Activated naive CD4-positive, alpha-beta T cell treated with anti-CD3 and anti-CD28 coated beads, Interleukin-2, amount 50 U/mL, for 72 hours (primary cell): ENCODE measurements around the gene AFF1. TPM values are rescaled to one million over a fixed set of nuclear protein-coding genes. Genes with fewer than 3 reads are reported as not detected.
"Not testable (repeated sequence)": the region's sequence is repeated elsewhere in the genome, so short reads cannot be mapped to it uniquely, and the experiment has no call there.

Experiments
- ATAC-seq, 2 donors: fragments of 150-1000 bp; cut with Tn5 transposase; 2 replicates each; pipeline ENCODE4 v1.10.0; 2021; ENCODE audit warnings: mild to moderate bottlenecking in 2 of 2, moderate library complexity in 2 of 2
- DNase-seq, 2 donors: peaks; one replicate each; pipeline ENCODE4 v3.0.0; 2021 to 2022; ENCODE audit warnings: low spot score in 2 of 2
- H3K27ac Mint-ChIP-seq, 2 donors: one replicate each; pipeline ENCODE4 v1.8.0; 2022; ENCODE audit warnings: mild to moderate bottlenecking in 2 of 2, mixed read lengths in 2 of 2
- H3K36me3 Mint-ChIP-seq, 2 donors: one replicate each; pipeline ENCODE4 v1.8.0; 2022; ENCODE audit warnings: mixed read lengths in 2 of 2
- H3K9me3 Mint-ChIP-seq, 2 donors: one replicate each; pipeline ENCODE4 v1.8.0; 2022; ENCODE audit warnings: mixed read lengths in 2 of 2
- total RNA-seq, 2 donors: library from RNA; stranded (reverse); gene quantifications; one replicate each; pipeline ENCODE4 v1.2.3, GENCODE V29; 2022

AFF1 gene
- total RNA-seq, 2 donors from 2014 or later = 41.5 to 71.7 TPM

DNA sequence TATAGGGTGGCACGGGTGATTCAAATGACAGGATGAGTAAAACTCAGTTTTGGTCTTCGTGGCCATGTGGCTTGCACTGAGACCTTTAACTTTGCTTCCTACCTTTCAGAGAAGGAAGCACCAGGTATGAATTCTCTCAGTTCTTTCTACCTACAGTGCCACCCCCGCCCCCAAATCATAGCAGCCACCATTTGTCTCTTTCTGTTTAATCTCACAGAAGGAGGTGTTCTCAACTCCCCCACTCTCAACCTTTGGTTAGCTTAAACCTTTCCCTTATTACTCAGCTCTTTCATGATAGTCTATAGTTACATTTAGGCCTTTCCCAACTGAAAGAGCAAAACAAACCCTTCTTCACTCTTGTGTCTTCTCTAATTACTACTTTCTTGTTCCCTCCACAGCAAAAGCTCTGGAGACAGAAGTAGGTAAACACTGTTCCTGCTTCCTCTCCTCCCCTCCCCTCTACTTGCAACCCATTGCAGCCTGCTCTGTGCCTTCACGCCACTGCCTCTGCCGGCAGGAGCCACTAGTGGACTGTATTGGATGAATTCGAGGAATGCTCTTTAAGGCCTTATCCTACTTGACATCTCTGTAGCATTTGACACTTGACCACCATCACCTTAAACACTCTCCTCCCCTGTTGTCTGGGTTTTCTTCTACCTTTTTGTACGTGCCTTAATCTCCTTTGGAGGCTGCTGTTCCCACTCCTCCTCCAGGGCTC, 123.7 kb downstream of the AFF1 start:
- Mint-ChIP-seq H3K27ac (peak overlapping the region; percentile 46 to 92), H3K36me3 (peaks cover 0 to 50% of the 10 kb centered on the region in 2 donors), H3K9me3 (no peaks in the 10 kb centered on the region)
- DNase-seq = peak; percentile 36 to 62
- peak; percentile 80 to 87 for ATAC-seq

DNA sequence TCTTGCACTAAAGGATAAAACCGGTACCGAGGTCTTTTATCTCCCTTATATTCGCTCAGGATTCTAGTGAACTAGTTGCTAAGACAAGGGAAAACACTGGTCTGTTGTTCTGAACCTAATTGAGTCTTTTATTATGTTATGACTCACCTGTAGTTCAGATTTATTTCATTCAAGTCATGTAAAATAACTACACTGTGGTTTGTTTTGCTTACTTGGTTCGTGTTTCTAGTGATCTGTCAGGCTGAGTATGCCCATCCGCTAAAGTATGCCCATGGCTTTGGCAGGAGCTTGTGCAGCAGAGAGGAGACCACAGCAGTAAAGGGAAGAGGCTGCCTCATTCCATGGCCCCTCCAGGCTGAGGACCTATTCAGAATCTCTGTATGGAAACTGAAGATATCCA, 126.1 kb downstream of the AFF1 start:
- peaks cover 0 to 28% of the 10 kb centered on the region in 2 donors for H3K36me3 Mint-ChIP-seq
- DNase-seq (no peak), ATAC-seq (peak; percentile 17 to 68)
- peak overlapping the region in 1 of 2 donors; percentile 37 for H3K27ac Mint-ChIP-seq
- no peaks in the 10 kb centered on the region for H3K9me3 Mint-ChIP-seq

DNA sequence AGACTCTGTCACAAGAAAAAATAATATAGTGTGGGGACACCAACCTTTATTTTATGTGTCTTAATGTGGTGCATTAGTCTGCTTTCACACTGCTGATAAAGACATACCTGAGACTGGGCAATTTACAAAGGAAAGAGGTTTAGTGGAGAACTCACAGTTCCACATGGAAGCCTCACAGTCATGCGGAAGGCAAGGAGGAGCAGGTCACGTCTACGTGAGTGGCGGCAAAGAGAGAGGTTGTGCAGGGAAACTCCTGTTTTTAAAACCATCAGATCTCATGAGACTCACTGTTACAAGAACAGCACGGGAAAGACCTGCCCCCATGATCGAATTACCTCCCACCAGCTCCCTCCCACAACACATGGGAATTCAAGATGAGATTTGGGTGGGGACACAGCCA, 130.2 kb downstream of the AFF1 start:
- Mint-ChIP-seq H3K27ac (no peak overlapping the region), H3K36me3 (peaks cover 0 to 14% of the 10 kb centered on the region in 2 donors), H3K9me3 (no peaks in the 10 kb centered on the region)
- ATAC-seq (no peak), DNase-seq (no peak)

DNA sequence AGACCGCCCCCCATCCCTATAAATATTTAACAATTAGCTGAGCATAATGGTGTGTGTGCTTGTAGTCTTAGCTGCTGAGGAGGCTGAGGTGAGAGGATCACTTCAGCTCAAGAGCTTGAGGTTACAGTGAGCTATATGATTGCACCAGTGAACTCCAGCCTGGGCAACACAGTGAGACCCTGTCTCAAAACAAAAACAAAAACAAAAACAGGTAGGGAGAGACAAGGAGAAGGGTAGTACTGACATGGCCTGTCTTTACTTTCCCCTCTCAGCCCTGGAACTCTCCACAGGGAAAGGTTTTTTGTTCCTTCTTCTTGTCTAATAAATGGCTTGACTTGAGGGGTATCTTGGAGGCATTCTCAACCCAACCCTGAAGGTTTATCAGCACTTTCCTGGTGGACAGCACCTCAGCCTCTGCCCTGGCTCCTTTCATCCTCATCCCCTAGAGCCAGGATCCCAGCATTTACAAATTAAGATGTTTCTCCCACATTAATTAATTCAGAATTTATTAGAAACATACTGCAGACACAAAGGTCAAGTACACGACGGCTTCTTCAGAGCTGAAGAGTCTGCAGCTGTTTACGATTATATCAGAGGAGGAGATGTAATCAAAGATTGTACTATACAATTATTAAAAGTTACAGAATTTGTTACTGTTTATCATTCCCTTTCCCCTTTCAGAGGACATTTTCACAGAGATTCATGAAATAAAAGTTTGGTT, 131.8 kb downstream of the AFF1 start:
- Mint-ChIP-seq H3K27ac (peak overlapping the region in 1 of 2 donors; percentile 30), H3K9me3 (no peaks in the 10 kb centered on the region), H3K36me3 (peaks cover 0 to 9% of the 10 kb centered on the region in 2 donors)
- no peak for ATAC-seq
- no peak for DNase-seq

DNA sequence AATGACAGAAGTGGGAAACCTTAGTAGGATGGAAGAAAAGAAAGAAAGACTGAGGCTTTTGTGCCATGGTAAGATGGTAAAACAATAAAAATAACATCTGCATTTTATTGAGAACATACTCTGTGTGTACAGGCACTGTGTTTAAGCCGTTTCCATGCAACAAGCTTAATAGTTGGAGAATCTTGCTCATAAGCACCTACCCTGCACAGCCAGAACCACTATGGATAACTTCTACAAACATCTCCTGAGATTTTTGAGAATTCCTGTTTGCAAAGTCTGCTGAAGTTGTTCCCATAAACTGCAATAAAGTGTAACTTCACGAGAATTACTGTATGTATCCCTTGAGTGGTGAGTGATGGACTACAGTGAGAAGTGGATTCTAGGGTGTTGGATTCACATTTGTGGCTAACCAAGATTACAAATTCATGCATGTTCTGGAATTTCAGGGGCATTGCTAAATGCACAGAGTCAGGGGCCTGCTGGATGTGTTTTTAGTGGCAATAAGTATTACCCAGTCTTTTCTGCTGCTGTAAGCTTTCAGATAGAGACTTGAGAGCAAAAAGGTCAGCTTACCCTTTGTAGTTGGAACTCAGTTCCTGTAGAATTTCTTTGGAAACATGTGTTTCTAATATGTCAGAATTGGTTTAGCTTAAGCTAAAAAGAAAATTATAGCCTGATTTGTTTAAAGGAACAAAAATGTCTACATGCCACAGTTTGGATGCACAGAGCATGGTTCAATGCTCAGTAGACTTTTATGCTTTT, 132.5 kb downstream of the AFF1 start:
- no peak for DNase-seq
- ATAC-seq = no peak
- no peak overlapping the region for H3K27ac Mint-ChIP-seq
- H3K36me3 Mint-ChIP-seq = peaks cover 0 to 13% of the 10 kb centered on the region in 2 donors
- H3K9me3 Mint-ChIP-seq = no peaks in the 10 kb centered on the region

DNA sequence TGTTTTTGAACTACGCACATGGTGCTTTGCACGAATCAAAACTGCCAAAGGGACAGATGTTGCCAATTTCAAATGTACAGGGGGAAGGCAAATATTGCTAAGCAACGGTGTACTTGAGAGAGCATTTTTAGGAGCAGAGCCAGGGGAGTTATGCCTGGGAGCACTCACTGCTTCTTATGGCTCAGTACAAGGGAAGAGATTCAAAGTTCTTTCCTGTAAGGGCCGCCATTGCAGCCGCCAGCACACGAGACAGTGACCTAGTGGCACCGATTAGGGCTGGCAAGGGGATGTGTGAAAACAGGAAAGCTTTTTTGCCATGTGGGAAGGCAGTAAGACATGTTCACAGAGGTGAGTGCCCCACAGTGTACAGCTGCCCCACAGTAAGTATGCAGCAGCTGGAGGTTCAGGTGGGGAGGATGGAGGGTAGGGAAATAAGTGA, 133.8 kb downstream of the AFF1 start:
- H3K36me3 Mint-ChIP-seq = peaks cover 0 to 7% of the 10 kb centered on the region in 2 donors
- no peaks in the 10 kb centered on the region for H3K9me3 Mint-ChIP-seq
- no peak overlapping the region for H3K27ac Mint-ChIP-seq
- ATAC-seq (no peak), DNase-seq (no peak)

DNA sequence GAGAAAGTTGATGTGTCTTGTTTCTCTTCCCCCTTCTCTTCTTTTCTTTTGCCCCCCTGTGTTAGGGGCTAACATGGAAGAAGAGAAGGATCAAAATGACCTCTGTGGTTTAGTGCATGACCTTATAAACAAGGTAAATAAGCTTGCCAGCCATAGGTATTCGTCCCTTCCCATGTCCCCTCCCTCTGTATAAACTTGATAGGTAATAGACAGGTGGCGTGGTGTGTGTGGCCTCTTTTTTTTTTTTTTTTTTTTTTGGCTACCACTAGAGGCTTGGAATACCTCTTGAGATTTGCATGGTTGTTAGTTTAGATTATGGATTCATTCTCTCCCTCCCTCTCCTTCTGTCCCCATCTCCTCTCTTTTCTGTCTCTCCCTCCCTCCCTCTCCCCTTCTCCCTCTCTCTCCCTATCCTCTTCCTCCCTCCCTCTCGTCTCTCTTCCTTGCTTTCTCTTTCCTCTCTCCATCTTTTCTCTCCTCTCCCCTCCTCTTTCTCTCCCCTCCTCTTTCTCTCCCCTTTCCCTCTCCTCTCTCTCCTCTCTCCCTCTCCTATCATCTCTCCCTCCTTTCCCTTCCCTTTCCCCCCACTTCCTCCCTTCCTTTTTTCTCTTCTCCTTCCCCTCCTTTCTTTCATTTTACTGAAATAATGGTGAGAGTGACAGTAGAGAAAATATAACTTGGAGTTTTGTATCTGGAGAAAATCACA, 134.4 kb downstream of the AFF1 start:
- no peaks in the 10 kb centered on the region for H3K9me3 Mint-ChIP-seq
- ATAC-seq (no peak), DNase-seq (no peak)
- no peak overlapping the region for H3K27ac Mint-ChIP-seq
- peaks cover 0 to 7% of the 10 kb centered on the region in 2 donors for H3K36me3 Mint-ChIP-seq

DNA sequence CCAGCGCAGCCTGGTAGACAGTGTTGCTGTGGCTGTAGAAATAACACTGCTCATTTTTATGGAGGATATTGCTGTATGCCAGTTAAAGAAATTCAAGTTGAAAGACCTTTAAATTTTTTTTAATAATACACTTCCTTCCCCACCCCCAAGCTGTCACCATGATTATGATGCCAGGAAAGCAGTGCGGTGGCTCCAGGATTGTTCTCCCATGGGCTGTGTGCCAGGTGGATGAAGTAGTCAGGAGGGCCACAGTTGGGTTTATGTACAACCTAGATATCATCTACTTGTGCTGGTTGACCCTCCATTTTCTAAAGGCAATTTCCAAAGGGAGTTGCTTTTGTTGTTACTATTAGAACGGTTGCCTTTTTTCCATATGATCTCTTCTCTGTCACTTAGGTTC, 136.6 kb downstream of the AFF1 start:
- DNase-seq = no peak
- ATAC-seq = no peak
- peaks cover 0 to 7% of the 10 kb centered on the region in 2 donors for H3K36me3 Mint-ChIP-seq
- H3K27ac Mint-ChIP-seq = peak overlapping the region in 1 of 2 donors; percentile 18
- no peaks in the 10 kb centered on the region for H3K9me3 Mint-ChIP-seq

DNA sequence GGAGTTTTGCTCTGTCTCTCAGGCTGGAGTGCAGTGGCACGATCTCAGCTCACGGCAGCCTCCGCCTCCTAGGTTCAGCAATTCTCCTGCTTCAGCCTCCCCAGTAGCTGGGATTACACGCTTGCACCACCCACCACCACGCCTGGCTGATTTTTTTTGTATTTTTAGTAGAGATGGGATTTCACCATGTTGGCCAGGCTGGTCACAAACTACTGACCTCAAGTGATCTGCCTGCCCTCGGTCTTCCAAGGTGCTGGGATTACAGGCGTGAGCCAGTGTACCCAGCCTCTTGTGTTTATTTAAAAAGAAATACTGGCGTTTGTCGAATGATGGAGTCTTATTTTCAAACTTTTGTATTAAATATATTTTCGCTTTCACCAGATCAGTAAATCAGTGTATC, 137.7 kb downstream of the AFF1 start:
- not testable (repeated sequence) for ATAC-seq, H3K9me3 Mint-ChIP-seq, H3K27ac Mint-ChIP-seq, H3K36me3 Mint-ChIP-seq, DNase-seq

DNA sequence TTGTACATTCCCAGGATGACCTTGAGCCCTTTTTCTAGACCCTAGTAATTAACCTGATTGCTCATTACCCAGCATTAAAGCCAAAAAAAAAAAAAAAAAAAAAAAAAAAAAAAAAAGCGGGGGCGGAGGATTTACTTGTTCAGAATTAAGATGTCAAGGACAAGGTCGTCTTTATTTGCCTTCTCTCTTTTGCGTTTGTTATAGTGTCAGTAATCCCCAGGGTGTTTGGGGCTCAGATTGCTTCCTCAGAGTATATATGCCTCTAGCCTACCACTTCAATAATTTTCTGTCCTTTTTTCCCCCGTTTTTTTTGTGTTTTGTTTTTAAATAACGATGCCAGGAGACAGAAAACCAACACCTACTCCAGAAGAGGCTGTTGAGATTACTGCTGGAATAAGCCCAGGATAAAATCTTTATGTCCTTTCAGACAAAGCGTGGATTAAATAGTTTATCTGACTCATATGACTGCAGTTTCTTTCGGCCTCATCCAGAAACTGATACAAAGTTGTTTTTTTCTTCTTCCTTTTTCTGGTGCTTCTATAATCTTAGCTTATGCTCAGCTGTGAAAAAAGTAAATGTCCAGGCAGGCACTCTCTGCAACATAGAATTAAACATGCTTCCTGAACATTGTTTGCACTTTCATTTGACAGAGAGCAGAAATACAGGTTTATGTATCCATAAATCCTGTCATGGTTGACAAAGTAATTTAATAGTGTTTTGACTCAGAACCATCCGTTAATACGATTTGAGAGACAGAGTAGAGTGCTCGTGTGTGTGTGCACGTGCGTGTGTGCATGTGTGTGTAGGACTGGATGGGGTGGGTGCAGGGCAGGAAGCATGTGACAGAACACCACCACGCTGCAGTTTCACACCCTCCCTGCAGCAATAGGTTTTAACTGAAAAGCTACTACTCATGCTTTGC, 138.6 kb downstream of the AFF1 start:
- Mint-ChIP-seq H3K9me3 (no peaks in the 10 kb centered on the region), H3K27ac (peak overlapping the region; percentile 40 to 86), H3K36me3 (peaks cover 0 to 7% of the 10 kb centered on the region in 2 donors)
- DNase-seq = peak in 1 of 2 donors; percentile 58
- ATAC-seq = peak; percentile 88 to 92

DNA sequence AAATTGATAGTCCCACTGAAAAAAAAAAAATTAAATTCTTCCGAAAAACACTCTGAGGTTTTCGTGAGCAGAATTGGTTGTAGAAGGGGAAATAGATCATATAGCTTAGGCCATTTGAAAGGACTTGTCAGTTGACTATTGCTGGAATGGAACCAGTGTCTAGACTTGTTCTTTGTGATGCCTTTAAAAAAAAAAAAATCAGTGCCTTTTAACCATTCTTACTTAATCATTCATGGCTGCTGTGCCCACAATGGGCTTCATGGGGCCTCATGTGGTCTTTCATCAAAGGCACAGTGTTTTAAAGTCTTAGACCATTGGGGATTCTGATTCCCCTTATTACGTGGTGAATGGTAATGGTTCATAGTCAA, 139.3 kb downstream of the AFF1 start:
- DNase-seq = no peak
- Mint-ChIP-seq H3K27ac (peak overlapping the region; percentile 40 to 86), H3K9me3 (no peaks in the 10 kb centered on the region), H3K36me3 (peaks cover 0 to 7% of the 10 kb centered on the region in 2 donors)
- peak; percentile 53 to 72 for ATAC-seq

DNA sequence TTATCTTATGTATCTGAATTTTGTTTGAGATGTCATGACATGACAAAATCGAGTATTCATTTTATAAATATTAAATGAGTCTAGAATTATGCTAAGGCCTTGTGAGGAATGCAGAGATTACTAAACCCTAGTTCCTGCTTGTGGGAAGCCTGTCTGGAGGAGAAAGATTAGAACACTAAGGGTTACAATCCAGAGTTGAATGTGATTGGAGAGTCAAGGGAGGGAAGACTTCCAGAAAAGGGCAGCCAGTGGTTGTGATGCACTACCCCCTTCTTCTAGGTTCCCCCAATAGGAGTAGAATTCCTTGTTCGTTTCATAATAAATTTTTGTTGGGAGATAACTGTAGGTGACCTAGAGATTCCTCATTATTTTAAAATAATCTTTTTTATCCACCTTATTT, 141.1 kb downstream of the AFF1 start:
- peaks cover 0 to 17% of the 10 kb centered on the region in 2 donors for H3K36me3 Mint-ChIP-seq
- DNase-seq = no peak
- ATAC-seq = no peak
- H3K9me3 Mint-ChIP-seq = no peaks in the 10 kb centered on the region
- H3K27ac Mint-ChIP-seq = no peak overlapping the region

DNA sequence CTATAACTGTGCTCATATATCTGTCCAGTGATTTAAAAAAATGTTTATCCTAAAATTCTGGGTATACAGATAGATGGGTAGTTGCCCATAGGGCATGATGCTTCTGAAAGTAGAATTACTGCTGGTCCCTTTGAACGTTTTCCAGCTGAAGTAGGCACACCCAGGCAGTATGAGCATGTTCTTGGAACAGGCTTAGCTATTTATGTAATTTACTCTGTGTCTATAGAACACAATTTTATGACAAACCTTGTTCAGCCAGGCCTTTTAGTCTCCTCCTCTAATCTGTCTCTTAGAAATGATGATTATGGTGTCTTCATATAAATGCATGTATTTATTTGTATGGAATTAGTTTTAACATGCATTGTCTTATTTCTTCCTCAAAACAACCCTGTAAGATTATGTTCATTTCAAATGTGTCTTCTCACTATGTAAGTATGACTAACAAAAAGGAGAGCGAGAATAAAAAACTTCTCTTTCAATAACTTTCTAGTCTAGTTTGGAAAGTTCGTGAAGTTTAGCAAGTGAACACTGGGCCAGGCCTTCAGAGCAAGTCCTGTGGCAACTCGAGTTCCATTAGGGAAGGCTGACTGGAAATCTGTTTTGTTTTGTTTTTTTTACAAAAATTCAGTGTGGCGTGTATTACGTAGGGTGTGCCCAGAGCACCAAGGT, 142.0 kb downstream of the AFF1 start:
- H3K36me3 Mint-ChIP-seq = peaks cover 0 to 12% of the 10 kb centered on the region in 2 donors
- H3K27ac Mint-ChIP-seq = no peak overlapping the region
- no peak for DNase-seq
- no peak for ATAC-seq
- no peaks in the 10 kb centered on the region for H3K9me3 Mint-ChIP-seq

DNA sequence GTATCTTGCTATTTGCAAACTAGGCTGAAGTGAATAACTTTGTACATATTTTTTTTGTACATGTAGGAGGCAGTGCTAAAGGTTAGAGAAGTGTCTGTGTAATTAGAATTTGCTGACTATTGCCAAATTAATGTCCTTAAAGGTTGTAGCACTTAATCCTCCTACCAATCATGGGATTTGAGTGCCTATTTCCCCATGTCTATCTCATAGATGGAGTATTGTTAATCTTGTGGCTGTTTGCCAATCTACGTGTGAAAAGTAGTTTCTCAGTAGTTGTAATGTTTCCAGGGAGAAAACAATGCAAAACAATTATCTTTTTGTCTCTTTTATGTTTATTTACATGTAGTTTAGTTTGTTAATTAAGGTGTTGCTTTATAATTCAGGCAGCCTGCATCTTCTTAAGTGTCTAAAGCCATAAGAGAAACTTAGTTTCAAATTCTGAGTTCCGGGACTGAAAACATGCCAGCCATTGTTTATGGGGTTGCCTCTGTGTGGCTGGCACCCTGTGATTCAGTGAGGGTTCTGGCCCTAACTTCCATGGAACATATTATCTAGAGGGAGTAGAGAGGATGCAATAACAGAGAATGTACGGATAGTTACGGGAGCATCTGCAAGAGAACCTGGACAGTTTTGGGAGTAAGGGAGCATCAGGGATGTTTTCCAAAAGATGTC, 143.2 kb downstream of the AFF1 start:
- DNase-seq (no peak), ATAC-seq (no peak)
- peaks cover 0 to 11% of the 10 kb centered on the region in 2 donors for H3K36me3 Mint-ChIP-seq
- no peak overlapping the region for H3K27ac Mint-ChIP-seq
- no peaks in the 10 kb centered on the region for H3K9me3 Mint-ChIP-seq
